ENCODE results near the gene SYTL2. TPM values are rescaled to one million over a fixed set of nuclear protein-coding genes. Genes with fewer than 3 reads are reported as not detected.

Gene SYTL2
- total RNA-seq, 1 experiment from 2014 or later: 0.75 TPM

DNA sequence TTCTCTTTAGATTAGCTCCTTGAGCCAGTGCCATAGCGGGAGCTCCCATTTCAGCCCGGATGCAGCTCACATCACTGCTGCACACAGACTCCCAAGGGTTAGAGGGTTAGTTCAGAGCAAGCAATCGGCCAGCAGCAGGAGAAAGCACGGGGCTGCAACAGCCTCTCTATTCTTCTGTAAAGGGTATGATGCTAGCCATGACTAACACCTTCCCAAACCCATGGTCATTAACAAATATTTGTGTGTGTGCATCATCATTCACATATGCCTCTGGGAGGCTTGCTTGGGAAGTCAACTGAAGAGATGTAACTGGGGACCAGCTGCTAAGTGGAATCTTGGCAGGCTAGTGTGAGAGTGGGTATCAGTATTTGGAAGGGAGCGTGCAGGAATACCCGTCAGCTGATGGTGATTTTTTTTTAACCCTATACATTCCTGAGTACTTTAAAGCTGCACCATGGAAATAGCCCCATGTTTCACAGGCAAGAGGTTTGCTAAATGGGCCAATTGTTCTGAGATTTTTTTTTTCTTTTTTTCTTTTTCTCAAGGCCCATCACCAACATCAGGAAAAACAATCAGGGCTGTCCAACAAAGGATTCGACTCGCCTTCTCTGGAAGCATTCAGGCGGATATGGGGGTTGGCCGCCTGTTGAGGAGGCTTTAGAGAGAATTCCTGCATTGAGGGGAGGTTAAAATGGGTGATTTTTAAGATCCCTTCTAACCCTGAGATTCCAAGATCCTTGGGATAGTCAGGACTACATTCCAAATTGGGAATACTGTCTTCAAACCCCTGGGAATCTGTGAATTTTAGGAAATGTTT lies 91.7 kb downstream of the SYTL2 start:
- no peak overlapping the region for H2AFZ ChIP-seq (ENCODE audit: low read length)
- no peak overlapping the region for H3K4me2 ChIP-seq (ENCODE audit: low read depth, low read length, poor library complexity, severe bottlenecking)
- H3K79me2 ChIP-seq (ENCODE audit: low read length): no peaks in the 10 kb centered on the region
- no peaks in the 10 kb centered on the region for H3K4me1 ChIP-seq (ENCODE audit: low read length)
- H3K9me2 ChIP-seq (replicated peaks; ENCODE audit: insufficient read depth, low read length): no peaks in the 10 kb centered on the region
- H3K27ac ChIP-seq (ENCODE audit: low read length): no peak overlapping the region
- peaks cover 3% of the 10 kb centered on the region; the same call in 1 of the 2 replicates for H3K27me3 ChIP-seq (ENCODE audit: low read length)
- no peak overlapping the region for H3K9ac ChIP-seq (ENCODE audit: low read length)
- no peak for DNase-seq
- no peaks in the 10 kb centered on the region for H3K9me3 ChIP-seq (ENCODE audit: low read length)
- no peaks in the 10 kb centered on the region for H4K20me1 ChIP-seq (ENCODE audit: insufficient read depth, low read depth, low read length)
- no peak overlapping the region for H3K4me3 ChIP-seq (ENCODE audit: low read length)
- no peaks in the 10 kb centered on the region for H3K36me3 ChIP-seq (ENCODE audit: insufficient read depth, low read length)

GRCh38 chr11:85718126-85718943 lies 92.6 kb downstream of the SYTL2 start:
- no peak for DNase-seq

GRCh38 chr11:85717429-85717828 lies 93.5 kb downstream of the SYTL2 start:
- Histone ChIP-seq H4K20me1 (ENCODE audit: insufficient read depth, low read depth, low read length) (no peaks in the 10 kb centered on the region), H3K79me2 (ENCODE audit: low read length) (no peaks in the 10 kb centered on the region), H3K4me3 (ENCODE audit: low read length) (no peak overlapping the region), H2AFZ (ENCODE audit: low read length) (no peak overlapping the region), H3K9ac (ENCODE audit: low read length) (no peak overlapping the region), H3K4me2 (ENCODE audit: low read depth, low read length, poor library complexity, severe bottlenecking) (no peak overlapping the region), H3K9me2 (replicated peaks; ENCODE audit: insufficient read depth, low read length) (no peaks in the 10 kb centered on the region), H3K27me3 (ENCODE audit: low read length) (peaks cover 3% of the 10 kb centered on the region; the same call in 1 of the 2 replicates), H3K9me3 (ENCODE audit: low read length) (no peaks in the 10 kb centered on the region), H3K4me1 (ENCODE audit: low read length) (no peaks in the 10 kb centered on the region), H3K27ac (ENCODE audit: low read length) (no peak overlapping the region), H3K36me3 (ENCODE audit: insufficient read depth, low read length) (no peaks in the 10 kb centered on the region)
- no peak for DNase-seq

More at GRCh38 chr11:85718126-85718943, 92.6 kb downstream of the SYTL2 start:
- Histone ChIP-seq H4K20me1 (ENCODE audit: insufficient read depth, low read depth, low read length) (no peaks in the 10 kb centered on the region), H3K27ac (ENCODE audit: low read length) (no peak overlapping the region), H3K27me3 (ENCODE audit: low read length) (peaks cover 3% of the 10 kb centered on the region; the same call in 1 of the 2 replicates), H3K9ac (ENCODE audit: low read length) (no peak overlapping the region), H3K4me1 (ENCODE audit: low read length) (no peaks in the 10 kb centered on the region), H3K79me2 (ENCODE audit: low read length) (no peaks in the 10 kb centered on the region), H3K4me2 (ENCODE audit: low read depth, low read length, poor library complexity, severe bottlenecking) (no peak overlapping the region), H2AFZ (ENCODE audit: low read length) (no peak overlapping the region), H3K36me3 (ENCODE audit: insufficient read depth, low read length) (no peaks in the 10 kb centered on the region), H3K9me3 (ENCODE audit: low read length) (no peaks in the 10 kb centered on the region), H3K4me3 (ENCODE audit: low read length) (no peak overlapping the region), H3K9me2 (replicated peaks; ENCODE audit: insufficient read depth, low read length) (no peaks in the 10 kb centered on the region)

DNA sequence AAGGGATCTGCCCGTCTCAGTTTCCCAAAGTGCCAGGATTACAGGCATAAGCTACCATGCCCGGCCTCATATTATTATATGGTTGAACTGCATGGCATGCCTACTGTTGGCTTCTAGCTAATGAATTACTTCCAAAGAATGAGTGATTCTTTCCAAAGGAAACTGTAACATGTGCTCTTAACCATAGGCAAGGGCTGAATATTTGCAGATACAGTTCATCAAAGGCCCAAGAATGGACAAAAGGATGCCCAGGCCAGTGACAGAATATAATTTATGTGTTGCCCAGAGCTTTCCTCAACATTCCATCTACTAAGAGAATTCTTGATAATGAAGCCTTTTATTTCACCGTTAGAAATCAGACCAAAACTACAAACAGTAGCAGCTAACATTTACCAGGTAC lies 98.0 kb downstream of the SYTL2 start:
- DNase-seq: no peak
- Histone ChIP-seq H3K27ac (ENCODE audit: low read length) (no peak overlapping the region), H4K20me1 (ENCODE audit: insufficient read depth, low read depth, low read length) (no peaks in the 10 kb centered on the region), H3K36me3 (ENCODE audit: insufficient read depth, low read length) (no peaks in the 10 kb centered on the region), H3K9me3 (ENCODE audit: low read length) (no peaks in the 10 kb centered on the region), H3K9me2 (replicated peaks; ENCODE audit: insufficient read depth, low read length) (no peaks in the 10 kb centered on the region), H3K27me3 (ENCODE audit: low read length) (0 out of 2 replicates have a peak, but pooled peaks cover 3% of the 10 kb centered on the region), H3K4me2 (ENCODE audit: low read depth, low read length, poor library complexity, severe bottlenecking) (no peak overlapping the region), H3K9ac (ENCODE audit: low read length) (no peak overlapping the region), H2AFZ (ENCODE audit: low read length) (no peak overlapping the region), H3K4me1 (ENCODE audit: low read length) (no peaks in the 10 kb centered on the region), H3K4me3 (ENCODE audit: low read length) (no peak overlapping the region), H3K79me2 (ENCODE audit: low read length) (no peaks in the 10 kb centered on the region)

- Histone ChIP-seq H3K4me3 (ENCODE audit: low read length) (no peak overlapping the region), H4K20me1 (ENCODE audit: insufficient read depth, low read depth, low read length) (no peaks in the 10 kb centered on the region), H3K4me2 (ENCODE audit: low read depth, low read length, poor library complexity, severe bottlenecking) (no peak overlapping the region), H3K9me2 (replicated peaks; ENCODE audit: insufficient read depth, low read length) (no peaks in the 10 kb centered on the region), H3K79me2 (ENCODE audit: low read length) (no peaks in the 10 kb centered on the region), H2AFZ (ENCODE audit: low read length) (no peak overlapping the region), H3K9ac (ENCODE audit: low read length) (no peak overlapping the region), H3K27me3 (ENCODE audit: low read length) (0 out of 2 replicates have a peak, but pooled peaks cover 3% of the 10 kb centered on the region), H3K36me3 (ENCODE audit: insufficient read depth, low read length) (no peaks in the 10 kb centered on the region), H3K4me1 (ENCODE audit: low read length) (no peaks in the 10 kb centered on the region), H3K9me3 (ENCODE audit: low read length) (no peaks in the 10 kb centered on the region), H3K27ac (ENCODE audit: low read length) (no peak overlapping the region)
- no peak for DNase-seq
Measured at GRCh38 chr11:85710917-85711316, 100.0 kb downstream of the SYTL2 start.

DNA sequence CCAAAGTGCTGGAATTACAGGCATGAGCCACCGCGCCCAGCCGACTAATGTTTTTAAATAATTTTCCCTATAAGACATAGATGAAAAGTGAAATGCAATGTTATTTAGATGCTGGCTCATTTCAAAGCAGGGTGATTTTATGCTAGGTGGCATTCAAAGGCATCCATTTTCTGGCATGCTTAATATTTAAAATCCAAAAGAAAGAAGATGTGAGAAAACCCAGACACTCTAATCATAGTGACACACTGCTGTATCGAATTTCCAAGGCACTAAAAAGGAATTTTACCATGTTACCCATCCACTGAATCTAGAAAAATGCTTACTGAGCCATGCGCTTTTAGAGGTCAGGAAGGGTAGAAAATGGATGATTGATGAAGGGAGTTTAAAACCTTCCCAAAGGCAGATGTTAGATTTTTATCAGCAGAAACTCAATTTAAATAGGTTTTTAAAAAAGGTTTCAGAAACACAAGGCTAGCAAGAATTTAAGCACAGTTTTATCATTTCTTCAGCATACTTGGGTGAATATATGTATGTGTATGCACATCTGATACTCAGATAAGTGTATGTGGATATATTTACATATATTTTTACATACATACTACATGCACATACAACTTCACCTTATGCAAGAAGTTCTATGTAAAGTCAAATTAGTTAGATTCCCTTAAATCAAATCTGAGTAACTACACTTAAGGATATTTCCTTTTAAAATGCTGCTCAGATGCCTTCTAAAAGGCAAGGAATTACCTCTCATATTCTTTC lies 100.8 kb downstream of the SYTL2 start:
- Histone ChIP-seq H3K4me1 (ENCODE audit: low read length) (no peaks in the 10 kb centered on the region), H3K27ac (ENCODE audit: low read length) (no peak overlapping the region), H4K20me1 (ENCODE audit: insufficient read depth, low read depth, low read length) (no peaks in the 10 kb centered on the region), H3K4me2 (ENCODE audit: low read depth, low read length, poor library complexity, severe bottlenecking) (no peak overlapping the region), H3K9ac (ENCODE audit: low read length) (no peak overlapping the region), H2AFZ (ENCODE audit: low read length) (no peak overlapping the region), H3K36me3 (ENCODE audit: insufficient read depth, low read length) (no peaks in the 10 kb centered on the region), H3K4me3 (ENCODE audit: low read length) (no peak overlapping the region), H3K9me3 (ENCODE audit: low read length) (no peaks in the 10 kb centered on the region), H3K9me2 (replicated peaks; ENCODE audit: insufficient read depth, low read length) (no peaks in the 10 kb centered on the region), H3K79me2 (ENCODE audit: low read length) (no peaks in the 10 kb centered on the region), H3K27me3 (ENCODE audit: low read length) (no peaks in the 10 kb centered on the region)
- no peak for DNase-seq

DNA sequence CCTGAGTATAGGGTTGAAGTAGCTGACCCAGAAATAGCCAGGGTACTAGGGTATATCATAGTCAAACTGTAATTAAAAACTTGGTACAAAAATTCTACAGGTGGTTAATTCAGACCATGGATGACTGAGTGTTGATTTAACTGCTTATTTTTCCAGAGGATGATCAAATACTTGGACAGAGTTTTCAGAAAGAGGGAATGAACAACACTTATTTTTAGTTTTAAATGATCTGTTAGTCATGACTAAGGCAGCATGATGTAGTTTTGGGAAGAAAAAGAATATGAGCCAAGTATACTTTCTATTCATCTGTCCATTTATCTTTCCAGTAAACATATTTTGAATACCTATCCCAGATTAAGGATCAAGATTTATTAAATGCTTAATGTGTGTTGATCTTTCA lies 105.1 kb downstream of the SYTL2 start:
- no peaks in the 10 kb centered on the region for H3K9me2 ChIP-seq (replicated peaks; ENCODE audit: insufficient read depth, low read length)
- H3K9ac ChIP-seq (ENCODE audit: low read length): no peak overlapping the region
- 0 out of 2 replicates have a peak, but pooled peaks cover 2% of the 10 kb centered on the region for H3K27me3 ChIP-seq (ENCODE audit: low read length)
- H3K27ac ChIP-seq (ENCODE audit: low read length): no peak overlapping the region
- H3K79me2 ChIP-seq (ENCODE audit: low read length): no peaks in the 10 kb centered on the region
- H3K4me1 ChIP-seq (ENCODE audit: low read length): no peaks in the 10 kb centered on the region
- no peak overlapping the region for H3K4me3 ChIP-seq (ENCODE audit: low read length)
- no peak overlapping the region for H2AFZ ChIP-seq (ENCODE audit: low read length)
- H3K36me3 ChIP-seq (ENCODE audit: insufficient read depth, low read length): no peaks in the 10 kb centered on the region
- no peak overlapping the region for H3K4me2 ChIP-seq (ENCODE audit: low read depth, low read length, poor library complexity, severe bottlenecking)
- DNase-seq: no peak
- no peaks in the 10 kb centered on the region for H3K9me3 ChIP-seq (ENCODE audit: low read length)
- H4K20me1 ChIP-seq (ENCODE audit: insufficient read depth, low read depth, low read length): no peaks in the 10 kb centered on the region

Measured in Karpas-422 (cell line).